Measurements from ENCODE around the gene CNGB1.
"Not testable (repeated sequence)": the region's sequence is repeated elsewhere in the genome, so short reads cannot be mapped to it uniquely, and the experiment has no call there.

CNGB1 gene

GRCh38 chr16:57866529-57866918, 104.4 kb downstream of the CNGB1 start:
- no peak for DNase-seq (ENCODE audit: low read depth in 4 of 4, low spot score in 1 of 4)

GRCh38 chr16:57865746-57866528, 105.0 kb downstream of the CNGB1 start:
- no peak for DNase-seq (ENCODE audit: low read depth in 4 of 4, low spot score in 1 of 4)

- no peak for DNase-seq (ENCODE audit: low read depth in 4 of 4, low spot score in 1 of 4)
These were observed 107.3 kb downstream of the CNGB1 start for GRCh38 chr16:57863434-57864160.

- DNase-seq (ENCODE audit: low read depth in 4 of 4, low spot score in 1 of 4) = no peak
These were observed 108.1 kb downstream of the CNGB1 start for GRCh38 chr16:57862698-57863433.

- DNase-seq (ENCODE audit: low read depth in 4 of 4, low spot score in 1 of 4) = no peak
These were observed 111.6 kb downstream of the CNGB1 start for GRCh38 chr16:57859331-57859730.

- no peak for DNase-seq (ENCODE audit: low read depth in 4 of 4, low spot score in 1 of 4)
These were observed 112.3 kb downstream of the CNGB1 start for GRCh38 chr16:57858635-57859034.

- DNase-seq (ENCODE audit: low read depth in 4 of 4, low spot score in 1 of 4) = not testable (repeated sequence)
These were observed 112.9 kb downstream of the CNGB1 start for GRCh38 chr16:57857991-57858390.

GRCh38 chr16:57855188-57855587, 115.7 kb downstream of the CNGB1 start:
- DNase-seq (ENCODE audit: low read depth in 4 of 4, low spot score in 1 of 4) = no peak

GRCh38 chr16:57852189-57852588, 118.7 kb downstream of the CNGB1 start:
- no peak for DNase-seq (ENCODE audit: low read depth in 4 of 4, low spot score in 1 of 4)

GRCh38 chr16:57848181-57848580, 122.7 kb downstream of the CNGB1 start:
- DNase-seq (ENCODE audit: low read depth in 4 of 4, low spot score in 1 of 4) = no peak

GRCh38 chr16:57846931-57847330, 124.0 kb downstream of the CNGB1 start:
- not testable (repeated sequence) for DNase-seq (ENCODE audit: low read depth in 4 of 4, low spot score in 1 of 4)

- DNase-seq (ENCODE audit: low read depth in 4 of 4, low spot score in 1 of 4) = no peak
These were observed 124.7 kb downstream of the CNGB1 start for GRCh38 chr16:57846078-57846697.

GRCh38 chr16:57845115-57845514, 125.8 kb downstream of the CNGB1 start:
- DNase-seq (ENCODE audit: low read depth in 4 of 4, low spot score in 1 of 4) = no peak

GRCh38 chr16:57844416-57845030, 126.4 kb downstream of the CNGB1 start:
- DNase-seq (ENCODE audit: low read depth in 4 of 4, low spot score in 1 of 4) = no peak

GRCh38 chr16:57843400-57843799, 127.5 kb downstream of the CNGB1 start:
- DNase-seq (ENCODE audit: low read depth in 4 of 4, low spot score in 1 of 4) = no peak

GRCh38 chr16:57842601-57843000, 128.3 kb downstream of the CNGB1 start:
- no peak for DNase-seq (ENCODE audit: low read depth in 4 of 4, low spot score in 1 of 4)

GRCh38 chr16:57840833-57841232, 130.1 kb downstream of the CNGB1 start:
- DNase-seq (ENCODE audit: low read depth in 4 of 4, low spot score in 1 of 4) = no peak

- no peak for DNase-seq (ENCODE audit: low read depth in 4 of 4, low spot score in 1 of 4)
These were observed 132.8 kb downstream of the CNGB1 start for GRCh38 chr16:57838161-57838560.

GRCh38 chr16:57837305-57838125, 133.4 kb downstream of the CNGB1 start:
- no peak for DNase-seq (ENCODE audit: low read depth in 4 of 4, low spot score in 1 of 4)

- not testable (repeated sequence) for DNase-seq (ENCODE audit: low read depth in 4 of 4, low spot score in 1 of 4)
These were observed 135.5 kb downstream of the CNGB1 start for GRCh38 chr16:57835439-57835838.
